ENCODE results near the gene NSUN4.

DNA sequence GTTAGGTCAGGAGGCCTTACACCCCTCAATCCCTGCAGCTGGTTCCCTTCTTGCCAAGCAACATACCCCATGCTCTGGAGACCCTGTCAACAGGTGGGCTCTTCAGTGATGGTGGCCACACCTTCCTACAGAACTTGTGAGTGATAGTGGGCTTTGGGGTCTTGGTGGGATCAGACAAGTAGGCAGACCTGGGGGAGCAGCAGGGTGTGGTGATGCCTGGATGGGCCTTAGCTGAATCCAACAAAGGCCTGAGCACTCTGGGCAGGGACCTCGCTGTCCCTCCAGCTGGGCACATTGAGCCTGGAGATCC lies 68.4 kb downstream of the NSUN4 start:
- TF ChIP-seq POLR2AphosphoS5 (IDR thresholded peaks at IDR 0.05; ENCODE audit: low read depth, low read length) = no peak
- TF ChIP-seq, protein P1, sequence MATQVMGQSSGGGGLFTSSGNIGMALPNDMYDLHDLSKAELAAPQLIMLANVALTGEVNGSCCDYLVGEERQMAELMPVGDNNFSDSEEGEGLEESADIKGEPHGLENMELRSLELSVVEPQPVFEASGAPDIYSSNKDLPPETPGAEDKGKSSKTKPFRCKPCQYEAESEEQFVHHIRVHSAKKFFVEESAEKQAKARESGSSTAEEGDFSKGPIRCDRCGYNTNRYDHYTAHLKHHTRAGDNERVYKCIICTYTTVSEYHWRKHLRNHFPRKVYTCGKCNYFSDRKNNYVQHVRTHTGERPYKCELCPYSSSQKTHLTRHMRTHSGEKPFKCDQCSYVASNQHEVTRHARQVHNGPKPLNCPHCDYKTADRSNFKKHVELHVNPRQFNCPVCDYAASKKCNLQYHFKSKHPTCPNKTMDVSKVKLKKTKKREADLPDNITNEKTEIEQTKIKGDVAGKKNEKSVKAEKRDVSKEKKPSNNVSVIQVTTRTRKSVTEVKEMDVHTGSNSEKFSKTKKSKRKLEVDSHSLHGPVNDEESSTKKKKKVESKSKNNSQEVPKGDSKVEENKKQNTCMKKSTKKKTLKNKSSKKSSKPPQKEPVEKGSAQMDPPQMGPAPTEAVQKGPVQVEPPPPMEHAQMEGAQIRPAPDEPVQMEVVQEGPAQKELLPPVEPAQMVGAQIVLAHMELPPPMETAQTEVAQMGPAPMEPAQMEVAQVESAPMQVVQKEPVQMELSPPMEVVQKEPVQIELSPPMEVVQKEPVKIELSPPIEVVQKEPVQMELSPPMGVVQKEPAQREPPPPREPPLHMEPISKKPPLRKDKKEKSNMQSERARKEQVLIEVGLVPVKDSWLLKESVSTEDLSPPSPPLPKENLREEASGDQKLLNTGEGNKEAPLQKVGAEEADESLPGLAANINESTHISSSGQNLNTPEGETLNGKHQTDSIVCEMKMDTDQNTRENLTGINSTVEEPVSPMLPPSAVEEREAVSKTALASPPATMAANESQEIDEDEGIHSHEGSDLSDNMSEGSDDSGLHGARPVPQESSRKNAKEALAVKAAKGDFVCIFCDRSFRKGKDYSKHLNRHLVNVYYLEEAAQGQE (IDR thresholded peaks at IDR 0.05; ENCODE audit: insufficient read depth in 1 of 2, low read depth in 2 of 2, low read length in 2 of 2) = no peak
- no peak for TF ChIP-seq SIN3A (IDR thresholded peaks at IDR 0.05; ENCODE audit: borderline replicate concordance, insufficient read depth, low read length)
- TF ChIP-seq TAF1 (IDR thresholded peaks at IDR 0.05; ENCODE audit: borderline replicate concordance, insufficient read depth, low read length) = no peak
- no peak for TF ChIP-seq FOXP2 (optimal IDR thresholded peaks at IDR 0.05; ENCODE audit: borderline replicate concordance, extremely low read depth, extremely low read length, insufficient read depth)
